Karpas-422 (cell line): ENCODE measurements around the gene ATP8B1. TPM values are rescaled to one million over a fixed set of nuclear protein-coding genes. Genes with fewer than 3 reads are reported as not detected.

Source experiments
- small RNA-seq: library from RNA; depleted of rRNA; stranded (forward); fragments of <200 nt; gene quantifications from one replicate; pipeline ENCODE3, GENCODE V24; 2014
- total RNA-seq: library from RNA; depleted of rRNA; stranded (reverse); fragments of >200 nt; shearing (Covaris generic); gene quantifications from 2 replicates; pipeline ENCODE4 v1.2.3, GENCODE V29; 2014; ENCODE audit warnings: low replicate concordance; rRNA removed

The ATP8B1 gene
- total RNA-seq, 1 experiment from 2014 or later, result not detected

Small RNA genes lying within 50 kb of the gene (small RNA-seq; reads per million reads assigned to genes)
- not detected for gene RNU6-742P

Other genes starting within 250 kb of the ATP8B1 start
- 18.8 and 30.4 TPM in 2 replicates for gene FECH, start 216.6 kb downstream of the ATP8B1 start, total RNA-seq
- gene NARS1, start 181.5 kb downstream of the ATP8B1 start, total RNA-seq, result 125 and 143 TPM in 2 replicates
- gene NEDD4L, start 240.9 kb upstream of the ATP8B1 start, total RNA-seq, result 12.0 and 17.1 TPM in 2 replicates